ENCODE data around the gene EPHB4. TPM values are rescaled to one million over a fixed set of nuclear protein-coding genes. Genes with fewer than 3 reads are reported as not detected.
A peak's percentile ranks its signal among the peaks of the same experiment; 100 is the strongest.

Gene EPHB4
- total and polyA plus RNA-seq, 2 experiments from 2014 or later, result 23.3 to 164 TPM

GRCh38 chr7:100840470-100841100, 13.3 kb upstream of the EPHB4 start:
- peaks cover 19% of the 10 kb centered on the region for H3K27me3 Mint-ChIP-seq (ENCODE audit: insufficient read depth, low read depth, poor library complexity)
- H3K27ac Mint-ChIP-seq, result peak overlapping the region; percentile 54
- Histone ChIP-seq H3K27me3 (ENCODE audit: insufficient read depth) (no peaks in the 10 kb centered on the region), H4K20me1 (replicated peaks; ENCODE audit: insufficient read depth) (no peaks in the 10 kb centered on the region), H3K36me3 (ENCODE audit: insufficient read depth) (no peaks in the 10 kb centered on the region), H3K4me2 (peak overlapping the region; percentile 34), H3K9me2 (ENCODE audit: insufficient read depth) (no peaks in the 10 kb centered on the region), H3K27ac (ENCODE audit: low read depth) (peak overlapping the region; percentile 82; the same call in 1 of the 2 replicates), H3K4me3 (no peak overlapping the region), H3K4me1 (ENCODE audit: insufficient read depth) (peaks cover 13% of the 10 kb centered on the region), H3F3A (replicated peaks; ENCODE audit: low read depth) (peaks cover 10% of the 10 kb centered on the region), H2AFZ (no peak overlapping the region), H3K79me2 (replicated peaks; ENCODE audit: insufficient read depth) (no peaks in the 10 kb centered on the region)
- TF ChIP-seq ZNF114 (CRISPR knock-in tag; IDR thresholded peaks at IDR 0.05), result no peak
- TF ChIP-seq JUNB (IDR thresholded peaks at IDR 0.05; ENCODE audit: unreplicated experiment), result no peak
- no peak for TF ChIP-seq ZNF462 (CRISPR knock-in tag; IDR thresholded peaks at IDR 0.05)
- no peak for TF ChIP-seq STAT1 (IDR thresholded peaks at IDR 0.05; ENCODE audit: unreplicated experiment)
- no peak for TF ChIP-seq ETS1 (IDR thresholded peaks at IDR 0.05)
- TF ChIP-seq POLR2AphosphoS5 (IDR thresholded peaks at IDR 0.05; ENCODE audit: low read depth), result no peak
- no peak for TF ChIP-seq CREB1 (CRISPR knock-in tag; IDR thresholded peaks at IDR 0.05; ENCODE audit: low read depth)
- no peak for TF ChIP-seq ZNF331 (CRISPR knock-in tag; IDR thresholded peaks at IDR 0.05; ENCODE audit: low read depth)
- no peak for TF ChIP-seq REST (IDR thresholded peaks at IDR 0.05; ENCODE audit: unreplicated experiment)
- no peak for TF ChIP-seq EZH2phosphoT487 (IDR thresholded peaks at IDR 0.05; ENCODE audit: unreplicated experiment)
- no peak for TF ChIP-seq NANOG (IDR thresholded peaks at IDR 0.05; ENCODE audit: borderline replicate concordance)
- no peak for TF ChIP-seq EZH2 (IDR thresholded peaks at IDR 0.05; ENCODE audit: low read depth, unreplicated experiment)
- peaks cover 27% of the 10 kb centered on the region for H3K4me1 Mint-ChIP-seq
- H3K9me3 Mint-ChIP-seq, result no peaks in the 10 kb centered on the region
- H3K4me3 Mint-ChIP-seq, result peak overlapping the region; percentile 6; the same call in 1 of the 3 replicates
- ATAC-seq, result no peak
- peaks cover 8% of the 10 kb centered on the region; the same call in 1 of the 3 replicates for H3K36me3 Mint-ChIP-seq (ENCODE audit: low read depth)
- peak; percentile 43 for DNase-seq (ENCODE audit: low spot score)

Measured in GM23338 (cell line).